WTC11 (cell line): ENCODE measurements around the gene FAM151A.

Experiments used
- ATF1 ChIP-seq: sonication (generic); formaldehyde crosslinking; IDR thresholded peaks from 2 replicates; pipeline ENCODE4 v1.8.1; 2023; ENCODE audit warnings: mild to moderate bottlenecking, moderate library complexity, missing genetic modification reagents
- CREB1 ChIP-seq: sonication (generic); formaldehyde crosslinking; IDR thresholded peaks from 2 replicates; pipeline ENCODE4 v1.8.0; 2023; ENCODE audit warnings: mild to moderate bottlenecking, missing genetic modification reagents
- JUN ChIP-seq: sonication (generic); formaldehyde crosslinking; IDR thresholded peaks from 2 replicates; pipeline ENCODE4 v1.8.0; 2023; ENCODE audit warnings: mild to moderate bottlenecking, missing genetic modification reagents
- KAT7 ChIP-seq: sonication (generic); formaldehyde crosslinking; IDR thresholded peaks from 2 replicates; pipeline ENCODE4 v1.8.1; 2023; ENCODE audit warnings: missing genetic modification reagents, mild to moderate bottlenecking, borderline replicate concordance
- NFE2L1 ChIP-seq: sonication (generic); formaldehyde crosslinking; IDR thresholded peaks from 2 replicates; pipeline ENCODE4 v1.8.1; 2023; ENCODE audit warnings: missing genetic modification reagents
- NR2C2 ChIP-seq: sonication (generic); formaldehyde crosslinking; IDR thresholded peaks from 2 replicates; pipeline ENCODE4 v1.8.0; 2022; ENCODE audit warnings: mild to moderate bottlenecking, missing genetic modification reagents
- TEAD4 ChIP-seq: sonication (generic); formaldehyde crosslinking; IDR thresholded peaks from 2 replicates; pipeline ENCODE4 v1.8.0; 2022; ENCODE audit warnings: mild to moderate bottlenecking, missing genetic modification reagents
- ZBTB21 ChIP-seq: sonication (generic); formaldehyde crosslinking; IDR thresholded peaks from 2 replicates; pipeline ENCODE4 v1.8.1; 2023; ENCODE audit warnings: mild to moderate bottlenecking, missing genetic modification reagents, borderline replicate concordance
- TF ChIP-seq, protein P1 (sequence below): sonication (generic); formaldehyde crosslinking; IDR thresholded peaks from 2 replicates; pipeline ENCODE4 v1.8.0; 2022; ENCODE audit warnings: mild to moderate bottlenecking, missing genetic modification reagents
- TF ChIP-seq, protein P2 (sequence below): sonication (generic); formaldehyde crosslinking; IDR thresholded peaks from 2 replicates; pipeline ENCODE4 v1.8.1; 2022; ENCODE audit warnings: mild to moderate bottlenecking, moderate library complexity, missing genetic modification reagents
- TF ChIP-seq, protein P3 (sequence below): sonication (generic); formaldehyde crosslinking; IDR thresholded peaks from 2 replicates; pipeline ENCODE4 v1.8.0; 2022; ENCODE audit warnings: mild to moderate bottlenecking, missing genetic modification reagents
- TF ChIP-seq, protein P4 (sequence below): fragments of 200-600 bp; IDR thresholded peaks from 2 replicates; pipeline ENCODE4 v1.8.0; 2022; ENCODE audit warnings: antibody characterized with exemption
- TF ChIP-seq, protein P5 (sequence below): sonication (generic); formaldehyde crosslinking; IDR thresholded peaks from 2 replicates; pipeline ENCODE4 v1.8.1; 2022; ENCODE audit warnings: missing genetic modification reagents, borderline replicate concordance

DNA sequence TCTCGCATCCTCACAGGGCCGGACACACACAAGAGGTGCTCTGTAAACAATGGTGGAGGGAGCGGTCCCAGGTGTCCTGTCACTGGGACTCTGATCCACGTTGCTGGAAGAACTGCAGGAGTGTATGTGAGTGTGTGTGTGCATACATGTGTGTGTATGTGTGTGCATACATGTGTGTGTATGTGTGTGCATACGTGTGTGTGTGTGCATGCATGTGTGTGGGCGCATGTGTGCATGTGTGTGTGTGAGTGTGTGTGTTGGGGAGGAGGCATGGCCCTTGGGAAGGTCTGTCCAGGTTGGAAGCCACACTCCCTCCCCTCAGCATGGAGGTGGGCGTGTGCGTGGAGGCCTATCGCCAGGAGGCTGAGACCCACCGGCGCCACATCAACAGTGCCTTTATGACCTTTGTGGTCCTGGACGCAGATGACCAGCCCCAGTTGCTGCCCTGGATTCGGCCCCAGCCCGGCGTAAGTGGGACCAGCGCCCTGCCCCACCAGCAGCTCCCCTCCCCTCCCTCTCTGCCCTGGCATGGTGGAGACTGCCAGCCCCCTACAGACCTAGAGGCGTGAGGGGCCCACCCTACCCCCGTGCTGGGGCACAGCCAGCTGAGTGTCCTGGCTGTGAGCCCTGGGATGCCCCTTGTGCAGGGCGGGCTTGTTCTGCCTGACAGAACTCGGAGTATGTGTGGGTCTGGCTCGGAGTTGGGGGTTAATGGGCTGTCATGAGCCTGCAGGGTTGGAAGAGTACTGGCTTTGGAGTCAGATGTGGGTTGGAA, 22.2 kb downstream of the FAM151A start:
- TF ChIP-seq KAT7 (CRISPR knock-in tag) = no peak
- TF ChIP-seq, protein P1, sequence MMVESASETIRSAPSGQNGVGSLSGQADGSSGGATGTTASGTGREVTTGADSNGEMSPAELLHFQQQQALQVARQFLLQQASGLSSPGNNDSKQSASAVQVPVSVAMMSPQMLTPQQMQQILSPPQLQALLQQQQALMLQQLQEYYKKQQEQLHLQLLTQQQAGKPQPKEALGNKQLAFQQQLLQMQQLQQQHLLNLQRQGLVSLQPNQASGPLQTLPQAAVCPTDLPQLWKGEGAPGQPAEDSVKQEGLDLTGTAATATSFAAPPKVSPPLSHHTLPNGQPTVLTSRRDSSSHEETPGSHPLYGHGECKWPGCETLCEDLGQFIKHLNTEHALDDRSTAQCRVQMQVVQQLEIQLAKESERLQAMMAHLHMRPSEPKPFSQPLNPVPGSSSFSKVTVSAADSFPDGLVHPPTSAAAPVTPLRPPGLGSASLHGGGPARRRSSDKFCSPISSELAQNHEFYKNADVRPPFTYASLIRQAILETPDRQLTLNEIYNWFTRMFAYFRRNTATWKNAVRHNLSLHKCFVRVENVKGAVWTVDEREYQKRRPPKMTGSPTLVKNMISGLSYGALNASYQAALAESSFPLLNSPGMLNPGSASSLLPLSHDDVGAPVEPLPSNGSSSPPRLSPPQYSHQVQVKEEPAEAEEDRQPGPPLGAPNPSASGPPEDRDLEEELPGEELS (CRISPR knock-in tag) = no peak
- TF ChIP-seq, protein P2, sequence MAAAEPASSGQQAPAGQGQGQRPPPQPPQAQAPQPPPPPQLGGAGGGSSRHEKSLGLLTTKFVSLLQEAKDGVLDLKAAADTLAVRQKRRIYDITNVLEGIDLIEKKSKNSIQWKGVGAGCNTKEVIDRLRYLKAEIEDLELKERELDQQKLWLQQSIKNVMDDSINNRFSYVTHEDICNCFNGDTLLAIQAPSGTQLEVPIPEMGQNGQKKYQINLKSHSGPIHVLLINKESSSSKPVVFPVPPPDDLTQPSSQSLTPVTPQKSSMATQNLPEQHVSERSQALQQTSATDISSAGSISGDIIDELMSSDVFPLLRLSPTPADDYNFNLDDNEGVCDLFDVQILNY (CRISPR knock-in tag) = no peak
- TF ChIP-seq, protein P3, sequence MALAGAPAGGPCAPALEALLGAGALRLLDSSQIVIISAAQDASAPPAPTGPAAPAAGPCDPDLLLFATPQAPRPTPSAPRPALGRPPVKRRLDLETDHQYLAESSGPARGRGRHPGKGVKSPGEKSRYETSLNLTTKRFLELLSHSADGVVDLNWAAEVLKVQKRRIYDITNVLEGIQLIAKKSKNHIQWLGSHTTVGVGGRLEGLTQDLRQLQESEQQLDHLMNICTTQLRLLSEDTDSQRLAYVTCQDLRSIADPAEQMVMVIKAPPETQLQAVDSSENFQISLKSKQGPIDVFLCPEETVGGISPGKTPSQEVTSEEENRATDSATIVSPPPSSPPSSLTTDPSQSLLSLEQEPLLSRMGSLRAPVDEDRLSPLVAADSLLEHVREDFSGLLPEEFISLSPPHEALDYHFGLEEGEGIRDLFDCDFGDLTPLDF (CRISPR knock-in tag) = no peak
- TF ChIP-seq JUN (CRISPR knock-in tag) = no peak
- TF ChIP-seq NFE2L1 (CRISPR knock-in tag) = no peak
- TF ChIP-seq ATF1 (CRISPR knock-in tag) = no peak
- TF ChIP-seq, protein P4, sequence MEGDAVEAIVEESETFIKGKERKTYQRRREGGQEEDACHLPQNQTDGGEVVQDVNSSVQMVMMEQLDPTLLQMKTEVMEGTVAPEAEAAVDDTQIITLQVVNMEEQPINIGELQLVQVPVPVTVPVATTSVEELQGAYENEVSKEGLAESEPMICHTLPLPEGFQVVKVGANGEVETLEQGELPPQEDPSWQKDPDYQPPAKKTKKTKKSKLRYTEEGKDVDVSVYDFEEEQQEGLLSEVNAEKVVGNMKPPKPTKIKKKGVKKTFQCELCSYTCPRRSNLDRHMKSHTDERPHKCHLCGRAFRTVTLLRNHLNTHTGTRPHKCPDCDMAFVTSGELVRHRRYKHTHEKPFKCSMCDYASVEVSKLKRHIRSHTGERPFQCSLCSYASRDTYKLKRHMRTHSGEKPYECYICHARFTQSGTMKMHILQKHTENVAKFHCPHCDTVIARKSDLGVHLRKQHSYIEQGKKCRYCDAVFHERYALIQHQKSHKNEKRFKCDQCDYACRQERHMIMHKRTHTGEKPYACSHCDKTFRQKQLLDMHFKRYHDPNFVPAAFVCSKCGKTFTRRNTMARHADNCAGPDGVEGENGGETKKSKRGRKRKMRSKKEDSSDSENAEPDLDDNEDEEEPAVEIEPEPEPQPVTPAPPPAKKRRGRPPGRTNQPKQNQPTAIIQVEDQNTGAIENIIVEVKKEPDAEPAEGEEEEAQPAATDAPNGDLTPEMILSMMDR = no peak
- TF ChIP-seq CREB1 = no peak
- no peak for TF ChIP-seq ZBTB21 (CRISPR knock-in tag)
- TF ChIP-seq TEAD4 (CRISPR knock-in tag) = no peak
- TF ChIP-seq, protein P5, sequence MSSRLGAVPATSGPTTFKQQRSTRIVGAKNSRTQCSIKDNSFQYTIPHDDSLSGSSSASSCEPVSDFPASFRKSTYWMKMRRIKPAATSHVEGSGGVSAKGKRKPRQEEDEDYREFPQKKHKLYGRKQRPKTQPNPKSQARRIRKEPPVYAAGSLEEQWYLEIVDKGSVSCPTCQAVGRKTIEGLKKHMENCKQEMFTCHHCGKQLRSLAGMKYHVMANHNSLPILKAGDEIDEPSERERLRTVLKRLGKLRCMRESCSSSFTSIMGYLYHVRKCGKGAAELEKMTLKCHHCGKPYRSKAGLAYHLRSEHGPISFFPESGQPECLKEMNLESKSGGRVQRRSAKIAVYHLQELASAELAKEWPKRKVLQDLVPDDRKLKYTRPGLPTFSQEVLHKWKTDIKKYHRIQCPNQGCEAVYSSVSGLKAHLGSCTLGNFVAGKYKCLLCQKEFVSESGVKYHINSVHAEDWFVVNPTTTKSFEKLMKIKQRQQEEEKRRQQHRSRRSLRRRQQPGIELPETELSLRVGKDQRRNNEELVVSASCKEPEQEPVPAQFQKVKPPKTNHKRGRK (CRISPR knock-in tag) = no peak
- TF ChIP-seq NR2C2 (CRISPR knock-in tag) = no peak
